Measurements from ENCODE around the gene URB1.

GRCh38 chr21:32332463-32332951, 60.3 kb downstream of the URB1 start:
- TF ChIP-seq CTCF (IDR thresholded peaks at IDR 0.05): no peak
- no peak for TF ChIP-seq POLR2A (IDR thresholded peaks at IDR 0.05)
- no peak for TF ChIP-seq POLR2AphosphoS5 (IDR thresholded peaks at IDR 0.05)
